B cell (primary cell): ENCODE data around the gene CFAP20. TPM values are rescaled to one million over a fixed set of nuclear protein-coding genes. Genes with fewer than 3 reads are reported as not detected.

Experiments
- ATAC-seq: fragments of 200-7000 bp; cut with Tn5 transposase; one replicate; pipeline ENCODE4 v1.10.0; 2021; ENCODE audit warnings: low read depth, mild to moderate bottlenecking, moderate number of reproducible peaks, moderate library complexity
- CTCF ChIA-PET: fragments of 350-600 bp; sonication (Branson Sonifier 250); formaldehyde crosslinking; loops from one replicate; lab custom pipeline; 2021; ENCODE audit warnings: antibody characterized with exemption, inconsistent platforms; lab: Charles Lee
- POLR2A ChIA-PET: fragments of 350-600 bp; sonication (Branson Sonifier 250); formaldehyde crosslinking; loops from one replicate; lab custom pipeline; 2021; ENCODE audit warnings: antibody characterized with exemption; lab: Charles Lee
- DNase-seq: peaks from one replicate; pipeline ENCODE4 v3.0.0; 2013
- H2AFZ ChIP-seq: 2 replicates; pipeline ENCODE4 v1.6.1; 2012; ENCODE audit warnings: mild to moderate bottlenecking, low read depth, low read length; ENCODE audit not compliant: insufficient read depth, poor library complexity, severe bottlenecking
- H3K27ac ChIP-seq, 2 donors: 1 replicate in 1 of 2; 2 replicates in 1 of 2; pipeline ENCODE4 v1.5.1; 2012 to 2013; ENCODE audit warnings: low read length in 2 of 2, mild to moderate bottlenecking in 2 of 2, moderate library complexity in 1 of 2
- H3K27me3 ChIP-seq, 4 experiments: fragments of 200-600 bp in 1 of 4; sonication (generic) in 1 of 4; replicated peaks in 1 of 4; 1 replicate in 2 of 4; 2 replicates in 2 of 4; pipeline versions ENCODE4 v1.6.1 to v1.7.0; 2013 to 2016; ENCODE audit warnings: low read length in 3 of 4, mild to moderate bottlenecking in 2 of 4, mixed read lengths in 1 of 4, moderate library complexity in 1 of 4; ENCODE audit not compliant: insufficient read depth in 4 of 4, control insufficient read depth in 3 of 4; ENCODE audit errors: control extremely low read depth in 1 of 4
- H3K36me3 ChIP-seq, 2 experiments: replicated peaks in 1 of 2; 1 replicate in 1 of 2; 2 replicates in 1 of 2; pipeline versions ENCODE4 v1.6.1 to v1.7.1; 2013; ENCODE audit warnings: low read length in 1 of 2; ENCODE audit not compliant: insufficient read depth in 2 of 2, control insufficient read depth in 1 of 2; ENCODE audit errors: control extremely low read depth in 1 of 2, extremely low read depth in 1 of 2
- H3K4me1 ChIP-seq, 2 donors: fragments of 200-600 bp in 1 of 2; sonication (generic) in 1 of 2; 1 replicate in 1 of 2; 2 replicates in 1 of 2; pipeline versions ENCODE4 v1.5.1 to v1.6.1; 2013 to 2017; ENCODE audit warnings: low read length in 2 of 2; ENCODE audit not compliant: control insufficient read depth in 2 of 2, insufficient read depth in 2 of 2
- H3K4me2 ChIP-seq: replicated peaks from 2 replicates; pipeline ENCODE3; 2012; ENCODE audit warnings: mild to moderate bottlenecking, low read depth, low read length; ENCODE audit not compliant: poor library complexity, severe bottlenecking
- H3K4me3 ChIP-seq, 5 experiments: fragments of 200-600 bp in 1 of 5; sonication (generic) in 1 of 5; 1 replicate in 3 of 5; 2 replicates in 2 of 5; pipeline versions ENCODE4 v1.5.1 to v1.7.0; 2011 to 2016; ENCODE audit warnings: low read length in 4 of 5, mild to moderate bottlenecking in 4 of 5, low read depth in 2 of 5, control low read depth in 1 of 5, moderate library complexity in 1 of 5; ENCODE audit not compliant: insufficient read depth in 1 of 5; ENCODE audit errors: control extremely low read depth in 1 of 5, extremely low read depth in 1 of 5
- H3K79me2 ChIP-seq: fragments of 200-600 bp; sonication (generic); one replicate; pipeline ENCODE4 v1.6.0; 2016; ENCODE audit warnings: low read length; ENCODE audit not compliant: control insufficient read depth, insufficient read depth
- H3K9ac ChIP-seq: fragments of 200-600 bp; sonication (generic); 2 replicates; pipeline ENCODE4 v1.6.1; 2017; ENCODE audit warnings: mild to moderate bottlenecking, low read length, moderate library complexity
- H3K9me3 ChIP-seq, 3 donors: one replicate each; pipeline versions ENCODE4 v1.6.1 to v1.7.1; 2013; ENCODE audit warnings: low read length in 2 of 3; ENCODE audit not compliant: control insufficient read depth in 2 of 3, insufficient read depth in 1 of 3; ENCODE audit errors: control extremely low read depth in 1 of 3
- H4K20me1 ChIP-seq: 2 replicates; pipeline ENCODE4 v1.6.0; 2012; ENCODE audit warnings: mild to moderate bottlenecking, low read length; ENCODE audit not compliant: insufficient read depth, control insufficient read depth, poor library complexity, severe bottlenecking
- H3K27ac Mint-ChIP-seq: one replicate; pipeline ENCODE4 v1.8.0; 2021; ENCODE audit warnings: mixed read lengths
- H3K27me3 Mint-ChIP-seq: one replicate; pipeline ENCODE4 v1.8.0; 2021; ENCODE audit warnings: mixed read lengths
- H3K4me1 Mint-ChIP-seq: one replicate; pipeline ENCODE4 v1.8.0; 2021; ENCODE audit warnings: mixed read lengths
- H3K4me3 Mint-ChIP-seq: one replicate; pipeline ENCODE4 v1.8.0; 2021; ENCODE audit warnings: mixed read lengths
- H3K9me3 Mint-ChIP-seq: one replicate; pipeline ENCODE4 v1.8.0; 2022; ENCODE audit warnings: mixed read lengths; ENCODE audit not compliant: insufficient read depth
- EZH2 ChIP-seq: IDR thresholded peaks from 2 replicates; pipeline ENCODE4 v1.6.1; 2012; ENCODE audit warnings: borderline replicate concordance, low read depth, mild to moderate bottlenecking, moderate library complexity, low read length; ENCODE audit not compliant: insufficient read depth, poor library complexity, severe bottlenecking
- WGBS: methylation state at CpG from one replicate; pipeline ENCODE4 v1.1.5; 2013; ENCODE audit warnings: missing lambda C conversion rate; ENCODE audit not compliant: insufficient coverage; 5-methylcytosine and 5-hydroxymethylcytosine counted together
- intact Hi-C: fragments of 100-400 bp; cut with micrococcal nuclease; formaldehyde crosslinking; loops from one replicate; pipeline ENCODE4 v1.10.0; 2022
- polyA plus RNA-seq: library from polyadenylated mRNA; depleted of rRNA; stranded (reverse); fragments of >200 nt; gene quantifications from 2 replicates; pipeline ENCODE4 v1.2.3, GENCODE V29; 2012
- total RNA-seq, 2 donors: library from RNA; stranded (reverse); fragments of 120-200 nt in 1 of 2; gene quantifications; 1 replicate in 1 of 2; 2 replicates in 1 of 2; pipeline versions ENCODE4 v1.2.3 to v1.2.4, GENCODE V29; 2013 to 2022
- TF ChIP-seq, protein P1 (sequence below): fragments of 200-600 bp; IDR thresholded peaks from one replicate; pipeline ENCODE4 v1.8.0; 2022; ENCODE audit warnings: antibody characterized with exemption, mild to moderate bottlenecking

The CFAP20 gene
- total and polyA plus RNA-seq, 2 donors (not counting 1 experiment from before 2014, with no cell fraction given), result 27.3 to 45.4 TPM

DNA sequence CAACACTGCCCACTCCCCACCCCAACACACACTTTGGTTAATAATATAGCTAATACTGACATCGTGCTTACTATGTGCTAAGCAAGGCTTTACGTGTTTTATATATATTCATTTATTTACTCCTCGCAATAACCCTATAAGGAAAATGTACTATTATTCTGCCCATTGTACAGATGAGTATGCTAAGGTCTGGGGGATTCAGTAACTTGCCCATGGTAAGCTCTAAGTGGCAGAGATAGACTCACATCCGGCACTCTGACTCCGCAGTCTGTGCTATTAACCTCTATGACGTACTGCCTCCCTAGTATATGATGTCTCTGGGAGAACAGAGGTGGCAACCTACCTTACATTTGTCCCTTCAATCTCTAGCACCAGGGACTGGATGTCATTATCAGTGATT, 12.7 kb downstream of the CFAP20 start:
- Histone ChIP-seq H3K36me3 (peaks cover 13 to 32% of the 10 kb centered on the region in 2 experiments), H3K27me3 (no peaks in the 10 kb centered on the region), H3K4me1 (peaks cover 0 to 2% of the 10 kb centered on the region in 2 donors), H3K4me3 (no peak overlapping the region), H3K79me2 (peaks cover 35% of the 10 kb centered on the region), H3K9ac (no peak overlapping the region), H3K4me2 (no peak overlapping the region), H3K27ac (no peak overlapping the region), H3K9me3 (no peaks in the 10 kb centered on the region), H2AFZ (no peak overlapping the region), H4K20me1 (peaks cover 39% of the 10 kb centered on the region)
- DNase-seq (no peak), ATAC-seq (no peak)
- TF ChIP-seq, protein P1, sequence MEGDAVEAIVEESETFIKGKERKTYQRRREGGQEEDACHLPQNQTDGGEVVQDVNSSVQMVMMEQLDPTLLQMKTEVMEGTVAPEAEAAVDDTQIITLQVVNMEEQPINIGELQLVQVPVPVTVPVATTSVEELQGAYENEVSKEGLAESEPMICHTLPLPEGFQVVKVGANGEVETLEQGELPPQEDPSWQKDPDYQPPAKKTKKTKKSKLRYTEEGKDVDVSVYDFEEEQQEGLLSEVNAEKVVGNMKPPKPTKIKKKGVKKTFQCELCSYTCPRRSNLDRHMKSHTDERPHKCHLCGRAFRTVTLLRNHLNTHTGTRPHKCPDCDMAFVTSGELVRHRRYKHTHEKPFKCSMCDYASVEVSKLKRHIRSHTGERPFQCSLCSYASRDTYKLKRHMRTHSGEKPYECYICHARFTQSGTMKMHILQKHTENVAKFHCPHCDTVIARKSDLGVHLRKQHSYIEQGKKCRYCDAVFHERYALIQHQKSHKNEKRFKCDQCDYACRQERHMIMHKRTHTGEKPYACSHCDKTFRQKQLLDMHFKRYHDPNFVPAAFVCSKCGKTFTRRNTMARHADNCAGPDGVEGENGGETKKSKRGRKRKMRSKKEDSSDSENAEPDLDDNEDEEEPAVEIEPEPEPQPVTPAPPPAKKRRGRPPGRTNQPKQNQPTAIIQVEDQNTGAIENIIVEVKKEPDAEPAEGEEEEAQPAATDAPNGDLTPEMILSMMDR, result no peak
- TF ChIP-seq EZH2, result no peak
- Mint-ChIP-seq H3K9me3 (no peaks in the 10 kb centered on the region), H3K4me3 (no peak overlapping the region), H3K4me1 (peaks cover 13% of the 10 kb centered on the region), H3K27me3 (no peaks in the 10 kb centered on the region), H3K27ac (no peak overlapping the region)
- intact Hi-C loops, result no loop called here
- ChIA-PET CTCF (interaction anchor here (0.8 to 1.4 kb wide), 2 partner anchors 12 to 21 kb away, joined by 3 to 4 read pairs; partner anchors contain the start of gene CFAP20), POLR2A (no interaction called here)
- WGBS, result no CpG with 5 or more reads among the region's 6 CpGs

DNA sequence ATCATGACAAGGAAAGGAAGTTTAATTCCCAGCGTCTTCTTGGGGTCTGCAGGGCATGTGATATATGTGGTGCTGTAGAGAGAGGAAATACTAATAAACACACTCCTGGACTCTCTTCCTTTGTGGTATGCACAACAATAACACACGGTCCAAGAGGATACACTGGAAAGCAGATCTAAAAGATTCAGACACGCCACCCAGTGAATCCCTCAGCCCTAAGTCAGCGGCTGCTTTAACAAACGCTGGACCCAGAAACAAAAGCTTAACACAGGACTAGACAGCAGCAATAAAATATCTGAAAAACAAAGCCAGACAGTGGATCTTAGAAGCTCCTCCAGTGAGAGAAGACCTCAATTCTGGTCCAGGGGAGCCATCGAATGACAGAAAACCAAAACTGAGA, 13.1 kb downstream of the CFAP20 start:
- H3K27me3 Mint-ChIP-seq, result no peaks in the 10 kb centered on the region
- H3K27ac Mint-ChIP-seq, result no peak overlapping the region
- 98% methylated on average over 5 of the region's 6 CpGs for WGBS
- H3K79me2 ChIP-seq, result peaks cover 30% of the 10 kb centered on the region
- H3K36me3 ChIP-seq, result peaks cover 13 to 32% of the 10 kb centered on the region in 2 experiments
- H3K4me2 ChIP-seq, result no peak overlapping the region
- no peak for ATAC-seq
- no peak overlapping the region for H3K9ac ChIP-seq
- peaks cover 35% of the 10 kb centered on the region for H4K20me1 ChIP-seq
- no peak overlapping the region for H3K4me3 ChIP-seq
- H3K4me1 Mint-ChIP-seq, result peaks cover 10% of the 10 kb centered on the region
- no peaks in the 10 kb centered on the region for H3K4me1 ChIP-seq
- no peaks in the 10 kb centered on the region for H3K27me3 ChIP-seq
- POLR2A ChIA-PET, result no interaction called here
- H3K9me3 Mint-ChIP-seq, result no peaks in the 10 kb centered on the region
- no peak overlapping the region for H2AFZ ChIP-seq
- no peak overlapping the region for H3K27ac ChIP-seq
- DNase-seq, result no peak
- no peak for TF ChIP-seq EZH2
- TF ChIP-seq, protein P1, result no peak
- intact Hi-C loops, result no loop called here
- CTCF ChIA-PET, result interaction anchor here (0.8 to 1.4 kb wide), 2 partner anchors 13 to 20 kb away, joined by 3 to 4 read pairs; partner anchors contain the start of gene CFAP20
- no peaks in the 10 kb centered on the region for H3K9me3 ChIP-seq
- no peak overlapping the region for H3K4me3 Mint-ChIP-seq
